ENCODE data around the gene PAX6. TPM values are rescaled to one million over a fixed set of nuclear protein-coding genes. Genes with fewer than 3 reads are reported as not detected.

Gene PAX6
- total RNA-seq, 2 experiments from 2014 or later: not detected

- no peaks in the 10 kb centered on the region for H4K20me1 ChIP-seq (ENCODE audit: insufficient read depth, low read length)
- no peaks in the 10 kb centered on the region for H3K36me3 ChIP-seq (ENCODE audit: insufficient read depth, low read length)
- no peak overlapping the region for H2AFZ ChIP-seq (ENCODE audit: low read length)
- H3K27ac ChIP-seq (ENCODE audit: low read depth, low read length, poor library complexity, severe bottlenecking): no peak overlapping the region
- DNase-seq (ENCODE audit: low spot score): no peak
- no TSS peak for BruUV-seq (replicated peaks)
- H3K9me2 ChIP-seq (ENCODE audit: insufficient read depth, low read length): no peaks in the 10 kb centered on the region
- intact Hi-C loops (cut with micrococcal nuclease; ENCODE audit: unreplicated experiment): no loop called here
- TF ChIP-seq CTCF (conservative IDR thresholded peaks at IDR 0.05; ENCODE audit: low read length) (no peak), EZH2phosphoT487 (IDR thresholded peaks at IDR 0.05; ENCODE audit: borderline replicate concordance, low read depth, low read length) (no peak)
- H3K4me2 ChIP-seq (ENCODE audit: low read length): no peak overlapping the region
- no peaks in the 10 kb centered on the region for H3K9me3 ChIP-seq (ENCODE audit: low read length)
- no peak overlapping the region for H3K4me3 ChIP-seq (ENCODE audit: low read depth, low read length, poor library complexity, severe bottlenecking)
- H3K4me1 ChIP-seq (ENCODE audit: insufficient read depth, low read length, poor library complexity, severe bottlenecking): no peaks in the 10 kb centered on the region
- POLR2A ChIA-PET: no interaction called here
- H3K79me2 ChIP-seq (ENCODE audit: insufficient read depth, low read depth, low read length): no peaks in the 10 kb centered on the region
- CTCF ChIA-PET (ENCODE audit: unreplicated experiment): no interaction called here
Observed at GRCh38 chr11:31824879-31825837, 14.0 kb upstream of the PAX6 start.

GRCh38 chr11:31824332-31824878 lies 13.3 kb upstream of the PAX6 start:
- no peaks in the 10 kb centered on the region for H3K4me1 ChIP-seq (ENCODE audit: insufficient read depth, low read length, poor library complexity, severe bottlenecking)
- no peaks in the 10 kb centered on the region for H4K20me1 ChIP-seq (ENCODE audit: insufficient read depth, low read length)
- H3K9me3 ChIP-seq (ENCODE audit: low read length): no peaks in the 10 kb centered on the region
- DNase-seq (ENCODE audit: low spot score): no peak
- no peak overlapping the region for H3K4me3 ChIP-seq (ENCODE audit: low read depth, low read length, poor library complexity, severe bottlenecking)
- no peak overlapping the region for H2AFZ ChIP-seq (ENCODE audit: low read length)
- H3K79me2 ChIP-seq (ENCODE audit: insufficient read depth, low read depth, low read length): no peaks in the 10 kb centered on the region
- H3K36me3 ChIP-seq (ENCODE audit: insufficient read depth, low read length): no peaks in the 10 kb centered on the region
- ChIA-PET POLR2A (interaction anchor here (0.6 kb wide), 1 partner anchor 13 kb away, joined by 3 read pairs; no protein-coding TSS in a partner anchor), CTCF (ENCODE audit: unreplicated experiment) (no interaction called here)
- no TSS peak for BruUV-seq (replicated peaks)
- H3K4me2 ChIP-seq (ENCODE audit: low read length): no peak overlapping the region
- no peaks in the 10 kb centered on the region for H3K9me2 ChIP-seq (ENCODE audit: insufficient read depth, low read length)
- intact Hi-C loops (cut with micrococcal nuclease; ENCODE audit: unreplicated experiment): no loop called here
- no peak overlapping the region for H3K27ac ChIP-seq (ENCODE audit: low read depth, low read length, poor library complexity, severe bottlenecking)
- TF ChIP-seq CTCF (conservative IDR thresholded peaks at IDR 0.05; ENCODE audit: low read length): no peak
- TF ChIP-seq EZH2phosphoT487 (IDR thresholded peaks at IDR 0.05; ENCODE audit: borderline replicate concordance, low read depth, low read length): no peak

Data from OCI-LY7 (cell line).